Hepatic stellate cell (primary cell): ENCODE results near the gene LBHD1.
A peak's percentile ranks its signal among the peaks of the same experiment; 100 is the strongest.
"Not testable (repeated sequence)": the region's sequence is repeated elsewhere in the genome, so short reads cannot be mapped to it uniquely, and the experiment has no call there.

Experiments
- DNase-seq: peaks from one replicate; pipeline ENCODE4 v3.0.0; 2011; ENCODE audit warnings: low spot score

The LBHD1 gene

GRCh38 chr11:62664405-62665074 lies 7.5 kb downstream of the LBHD1 start:
- DNase-seq, result no peak

- DNase-seq, result no peak
Observed at GRCh38 chr11:62656796-62657429, 15.2 kb downstream of the LBHD1 start.

DNA sequence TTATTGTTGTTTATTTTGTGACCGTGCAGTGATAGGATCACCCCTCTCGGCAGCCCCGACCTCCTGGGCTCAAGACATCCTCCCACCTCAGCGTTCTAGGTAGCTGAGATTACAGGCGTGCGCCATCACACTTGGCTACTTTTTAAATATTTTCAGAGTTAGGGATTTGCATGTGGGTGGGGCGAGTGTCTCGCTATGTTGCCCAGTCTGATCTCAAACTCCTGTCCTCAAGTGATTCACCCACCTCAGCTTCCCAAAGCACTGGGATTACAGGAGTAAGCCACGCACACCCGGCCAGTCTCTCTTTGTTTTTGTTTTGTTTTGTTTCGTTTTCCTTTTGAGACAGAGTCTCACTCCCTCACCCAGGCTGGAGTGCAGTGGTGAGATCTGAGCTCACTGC lies 17.8 kb downstream of the LBHD1 start:
- no peak for DNase-seq

GRCh38 chr11:62652161-62653006 lies 19.7 kb downstream of the LBHD1 start:
- DNase-seq, result no peak

- DNase-seq, result not testable (repeated sequence)
Observed at GRCh38 chr11:62650283-62650682, 21.8 kb downstream of the LBHD1 start.

- no peak for DNase-seq
Observed at GRCh38 chr11:62649486-62649885, 22.6 kb downstream of the LBHD1 start.

DNA sequence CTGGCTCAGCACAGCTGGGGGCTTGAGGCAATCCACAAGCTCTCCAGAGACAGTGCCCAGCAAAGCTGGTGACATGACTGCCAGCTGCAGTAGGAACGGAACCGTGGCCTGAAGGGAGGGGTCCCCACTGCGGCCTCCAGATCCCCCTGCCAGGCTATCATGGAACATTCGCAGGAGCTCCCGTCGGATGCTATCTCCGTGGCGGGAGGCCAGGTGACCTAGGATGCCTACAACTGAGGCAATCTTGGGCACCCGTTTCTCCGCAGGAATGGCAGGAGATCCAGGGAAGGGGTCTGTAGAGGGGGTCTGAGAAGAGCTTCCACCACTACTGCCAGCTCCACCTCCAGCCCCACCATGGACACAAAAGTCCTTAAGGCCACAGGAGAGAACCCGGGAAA lies 23.1 kb downstream of the LBHD1 start:
- DNase-seq, result no peak

GRCh38 chr11:62648185-62648966 lies 23.7 kb downstream of the LBHD1 start:
- DNase-seq, result no peak

- no peak for DNase-seq
Observed at GRCh38 chr11:62647609-62648005, 24.5 kb downstream of the LBHD1 start.

GRCh38 chr11:62646825-62647608 lies 25.1 kb downstream of the LBHD1 start:
- DNase-seq, result no peak

DNA sequence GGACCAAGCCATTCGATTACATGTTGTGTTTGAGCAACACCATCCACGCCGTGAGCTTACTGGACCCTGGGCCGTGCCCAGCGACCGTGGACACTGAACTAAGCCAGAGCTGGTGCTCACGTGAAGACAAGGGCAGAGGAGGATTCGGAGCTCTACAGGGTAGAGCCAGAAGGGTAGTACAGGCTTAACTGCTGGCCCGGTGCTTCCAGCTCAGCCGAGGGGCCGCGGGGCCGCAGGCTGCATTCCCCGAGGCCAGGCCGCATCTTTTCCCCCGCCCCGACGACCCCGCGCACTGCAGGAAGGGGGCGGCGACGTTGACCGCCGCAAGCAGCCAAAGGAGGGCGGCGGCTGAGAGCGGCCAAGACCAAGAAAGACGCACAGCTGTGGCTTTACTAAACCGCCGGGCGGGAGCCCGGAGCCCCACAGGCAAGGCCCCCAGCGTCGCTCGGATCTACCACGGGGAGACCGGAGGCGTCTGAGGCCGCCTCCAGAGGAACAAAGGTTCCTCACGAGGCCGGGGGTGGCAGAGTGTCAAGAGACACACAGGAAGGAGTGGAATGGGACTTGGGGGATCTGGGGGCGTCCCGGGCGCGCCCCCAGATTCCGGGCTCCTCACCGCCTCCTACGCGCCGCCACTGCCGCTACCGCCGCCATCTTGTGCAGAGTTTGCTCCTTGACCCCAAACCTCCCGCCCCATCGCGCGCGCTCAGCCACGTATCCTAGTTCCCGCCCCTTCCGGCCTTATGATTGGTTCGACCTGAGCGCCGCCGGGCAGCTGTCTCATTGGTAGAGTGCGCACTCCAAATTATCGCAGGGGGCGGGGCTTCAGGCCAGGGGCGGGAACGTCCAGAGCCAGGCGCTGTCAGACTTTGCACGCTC lies 25.9 kb downstream of the LBHD1 start, which contains the start of gene GANAB:
GANAB (minus strand) TSS at position 668 of the 879 bp plus-strand sequence; CDS start at position 654, 14 bp downstream.
- DNase-seq, result peak; percentile 100

DNA sequence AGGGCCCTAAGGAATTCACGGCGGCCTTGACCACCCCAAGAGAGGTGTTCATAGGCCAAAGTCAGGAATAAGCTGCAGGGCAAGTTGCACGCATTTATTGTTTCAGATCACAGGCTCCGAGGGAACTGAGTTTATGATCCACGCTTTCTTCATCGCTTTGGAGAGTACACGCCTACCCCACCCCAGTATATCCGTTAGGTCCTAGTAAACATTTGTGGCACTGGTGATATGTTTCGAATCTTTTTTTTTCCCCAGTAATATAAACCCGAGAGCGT lies 26.5 kb downstream of the LBHD1 start:
- no peak for DNase-seq

GRCh38 chr11:62644220-62644619 lies 27.8 kb downstream of the LBHD1 start:
- DNase-seq, result no peak

GRCh38 chr11:62632492-62632891 lies 39.6 kb downstream of the LBHD1 start:
- no peak for DNase-seq

DNA sequence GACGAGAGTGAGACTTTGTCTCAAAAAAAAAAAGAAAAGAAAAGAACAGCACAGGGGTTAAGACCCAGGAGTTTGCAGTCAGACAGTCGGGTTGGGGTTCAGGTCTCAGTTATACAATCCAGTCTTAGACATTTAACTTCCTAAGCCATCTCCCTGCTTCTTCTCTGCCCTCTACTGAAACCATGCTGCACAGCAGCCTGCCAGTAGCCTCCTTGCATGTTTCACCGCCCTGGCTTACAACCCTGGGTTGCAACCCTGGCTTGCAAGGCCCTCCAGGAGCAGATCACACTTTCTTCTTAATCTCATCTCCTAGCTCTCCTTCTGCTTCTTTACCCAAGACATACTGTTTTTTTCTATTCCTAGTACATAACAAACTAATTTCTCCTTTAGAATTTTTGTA lies 44.4 kb downstream of the LBHD1 start:
- no peak for DNase-seq

DNA sequence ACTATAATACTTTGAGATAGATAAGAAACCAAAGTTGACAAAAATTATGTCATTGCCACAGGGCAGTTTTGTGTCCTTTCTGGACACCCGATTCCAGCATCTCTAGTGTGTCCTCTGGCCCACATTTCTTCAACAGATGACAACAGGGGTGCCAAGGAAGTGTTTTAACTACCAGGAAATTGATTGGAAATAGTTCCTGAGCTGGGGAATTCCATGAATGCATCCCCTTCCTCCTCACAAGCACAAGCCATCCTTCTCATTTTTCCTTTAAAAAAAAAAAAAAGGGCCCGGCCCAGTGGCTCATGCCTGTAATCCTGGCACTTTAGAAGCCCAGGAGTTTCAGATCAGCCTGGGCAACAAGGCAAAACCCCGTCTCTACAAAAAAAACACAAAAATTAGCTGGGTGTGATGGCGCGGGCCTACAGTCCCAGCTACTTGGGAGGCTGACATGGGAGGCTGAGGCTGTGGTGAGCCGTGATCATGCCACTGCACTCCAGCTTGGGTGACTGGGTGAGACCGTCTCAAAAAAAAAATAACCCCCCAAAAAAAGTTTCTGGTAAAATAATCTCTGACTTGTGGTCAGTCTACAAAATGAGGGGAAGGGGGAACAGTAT lies 49.5 kb downstream of the LBHD1 start:
- DNase-seq, result no peak

DNA sequence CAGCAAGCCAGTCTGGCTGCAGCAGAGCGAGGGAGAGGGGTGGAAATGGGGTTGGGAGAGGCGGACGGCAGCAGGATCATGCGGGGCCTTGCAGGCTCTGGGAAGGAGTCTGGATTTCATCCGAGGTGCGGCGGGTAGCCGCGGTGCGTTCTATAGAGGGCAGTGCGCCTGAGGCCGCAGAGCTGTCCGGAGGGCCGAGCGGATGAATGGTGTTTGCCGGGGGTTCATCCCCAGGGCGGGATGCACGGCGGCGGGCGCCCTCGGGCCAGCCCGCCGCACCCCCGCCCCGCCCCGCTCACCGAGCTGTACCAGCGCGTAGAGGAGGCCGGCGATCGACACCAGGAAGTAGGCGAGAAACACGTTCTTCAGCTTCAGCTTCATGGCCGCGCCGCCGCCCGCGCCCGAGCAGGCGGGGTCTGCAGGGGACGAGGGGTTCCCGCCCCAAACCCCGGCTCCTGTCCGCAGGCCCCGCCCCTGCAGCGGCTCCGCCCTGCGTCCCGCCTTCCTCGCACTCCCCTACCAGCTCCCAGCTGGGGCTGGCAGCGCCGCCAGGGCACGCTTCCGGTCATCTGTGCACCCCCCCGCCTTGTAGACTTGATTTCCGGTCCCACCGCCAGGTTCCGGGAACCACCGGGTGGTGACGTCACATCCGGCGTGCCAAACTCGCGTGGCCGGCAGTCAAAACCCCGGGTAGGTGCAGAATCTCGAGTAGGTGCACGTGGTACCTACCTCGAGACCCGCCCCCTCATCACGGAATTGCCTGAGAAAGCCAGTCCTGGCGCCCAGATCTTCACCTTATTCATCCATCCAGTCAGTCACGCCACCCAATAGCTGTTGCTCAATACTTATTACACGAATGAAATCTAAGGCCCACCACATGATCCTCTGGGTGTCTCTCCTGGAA lies 50.2 kb downstream of the LBHD1 start, which contains the start of gene B3GAT3:
B3GAT3 (minus strand) TSS at position 420 of the 904 bp plus-strand sequence; CDS start at position 381, 39 bp downstream.
- peak; percentile 100 for DNase-seq

DNA sequence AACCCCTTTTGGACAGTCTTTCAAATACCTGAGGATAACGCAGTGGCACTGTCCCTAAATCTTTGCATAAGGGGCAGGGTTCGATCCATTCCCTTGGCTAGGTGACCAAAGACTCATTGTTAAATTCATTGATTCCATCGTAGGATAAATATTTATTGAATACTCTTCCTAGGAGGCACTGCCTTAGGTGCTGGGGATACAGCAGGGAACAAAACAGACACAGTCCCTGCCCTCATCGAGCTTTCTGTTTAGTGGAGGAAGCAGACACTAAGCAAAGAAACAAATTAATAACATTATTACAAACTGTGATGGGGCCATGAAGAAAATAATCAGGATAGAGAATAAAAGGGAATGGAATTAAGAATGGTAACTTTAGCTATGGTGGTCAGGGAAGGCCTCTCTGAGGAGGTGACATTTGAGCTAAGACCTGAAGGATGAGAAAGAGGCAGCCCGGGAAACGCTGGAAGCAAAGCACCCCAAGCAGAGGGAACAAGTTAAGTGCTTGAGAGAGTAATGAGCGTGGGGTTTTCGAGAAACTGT lies 51.0 kb downstream of the LBHD1 start:
- DNase-seq, result no peak

DNA sequence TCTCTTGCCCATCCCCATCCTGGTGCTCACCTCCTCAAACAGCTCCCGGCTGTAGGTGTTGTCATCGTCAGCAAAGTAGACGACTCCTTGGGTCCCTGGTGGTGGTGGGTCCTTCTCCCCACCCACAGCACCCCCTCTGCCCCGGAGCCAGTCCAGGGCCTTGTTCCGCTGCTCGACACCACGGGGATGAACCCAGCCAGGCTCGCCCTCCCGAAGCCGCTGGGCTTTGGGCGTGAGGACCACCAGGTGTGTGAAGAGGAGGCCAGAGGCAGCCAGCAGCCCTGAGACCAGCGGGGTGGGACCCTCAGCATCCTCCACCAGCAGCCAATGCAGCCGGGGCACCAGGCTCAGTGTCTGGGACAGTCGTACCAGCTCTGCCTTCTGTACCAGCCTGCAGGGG lies 55.1 kb downstream of the LBHD1 start:
- not testable (repeated sequence) for DNase-seq
